HEK293 (cell line): ENCODE data around the gene RAET1E.

Experiments
- AEBP2 ChIP-seq: fragments of 450-650 bp; formaldehyde crosslinking; IDR thresholded peaks from 2 replicates; pipeline ENCODE4 v1.5.1; 2016; ENCODE audit warnings: missing biosample characterization, missing genetic modification characterization, borderline replicate concordance
- BCL11B ChIP-seq: fragments of 450-650 bp; formaldehyde crosslinking; IDR thresholded peaks from 2 replicates; pipeline ENCODE4 v1.5.1; 2016; ENCODE audit warnings: low read depth, missing biosample characterization, missing genetic modification characterization
- FEZF1 ChIP-seq: fragments of 450-650 bp; formaldehyde crosslinking; IDR thresholded peaks from 2 replicates; pipeline ENCODE4 v1.5.1; 2016; ENCODE audit warnings: missing biosample characterization, missing genetic modification characterization
- HIC1 ChIP-seq: fragments of 450-650 bp; formaldehyde crosslinking; IDR thresholded peaks from 2 replicates; pipeline ENCODE4 v1.5.1; 2016; ENCODE audit warnings: missing biosample characterization, missing genetic modification characterization
- KLF16 ChIP-seq: fragments of 450-650 bp; formaldehyde crosslinking; IDR thresholded peaks from 2 replicates; pipeline ENCODE4 v1.5.1; 2017; ENCODE audit warnings: missing biosample characterization, missing genetic modification characterization
- PRDM10 ChIP-seq: fragments of 450-650 bp; formaldehyde crosslinking; IDR thresholded peaks from 2 replicates; pipeline ENCODE4 v1.5.1; 2016; ENCODE audit warnings: missing biosample characterization, missing genetic modification characterization
- PRDM2 ChIP-seq: fragments of 450-650 bp; formaldehyde crosslinking; IDR thresholded peaks from 2 replicates; pipeline ENCODE4 v1.5.1; 2016; ENCODE audit warnings: missing biosample characterization, missing genetic modification characterization, borderline replicate concordance
- ZBTB1 ChIP-seq: fragments of 450-650 bp; formaldehyde crosslinking; IDR thresholded peaks from 2 replicates; pipeline ENCODE4 v1.5.1; 2016; ENCODE audit warnings: missing biosample characterization, missing genetic modification characterization
- ZBTB6 ChIP-seq: fragments of 450-650 bp; formaldehyde crosslinking; IDR thresholded peaks from 2 replicates; pipeline ENCODE4 v1.5.1; 2017; ENCODE audit warnings: missing biosample characterization, missing genetic modification characterization
- ZFHX2 ChIP-seq: fragments of 450-650 bp; formaldehyde crosslinking; conservative IDR thresholded peaks from 2 replicates; pipeline ENCODE4 v1.5.1; 2016; ENCODE audit warnings: missing biosample characterization, missing genetic modification characterization
- ZNF112 ChIP-seq: fragments of 450-650 bp; formaldehyde crosslinking; IDR thresholded peaks from 2 replicates; pipeline ENCODE4 v1.5.0; 2017; ENCODE audit warnings: missing biosample characterization, missing genetic modification characterization
- ZNF114 ChIP-seq: fragments of 450-650 bp; formaldehyde crosslinking; IDR thresholded peaks from 2 replicates; pipeline ENCODE4 v1.5.0; 2017; ENCODE audit warnings: missing biosample characterization, missing genetic modification characterization
- ZNF426 ChIP-seq: fragments of 450-650 bp; formaldehyde crosslinking; IDR thresholded peaks from 2 replicates; pipeline ENCODE4 v1.5.1; 2017; ENCODE audit warnings: missing biosample characterization, missing genetic modification characterization, mild to moderate bottlenecking, inconsistent platforms, moderate library complexity
- ZNF544 ChIP-seq: fragments of 450-650 bp; formaldehyde crosslinking; IDR thresholded peaks from 2 replicates; pipeline ENCODE4 v1.5.0; 2017; ENCODE audit warnings: missing biosample characterization, missing genetic modification characterization
- ZNF580 ChIP-seq: fragments of 450-650 bp; formaldehyde crosslinking; IDR thresholded peaks from 2 replicates; pipeline ENCODE4 v1.5.1; 2016; ENCODE audit warnings: missing biosample characterization, missing genetic modification characterization
- ZNF654 ChIP-seq: fragments of 450-650 bp; formaldehyde crosslinking; IDR thresholded peaks from 2 replicates; pipeline ENCODE4 v1.5.1; 2016; ENCODE audit warnings: low read depth, missing biosample characterization, missing genetic modification characterization
- ZNF664 ChIP-seq: fragments of 450-650 bp; formaldehyde crosslinking; IDR thresholded peaks from 2 replicates; pipeline ENCODE4 v1.5.1; 2016; ENCODE audit warnings: missing biosample characterization, missing genetic modification characterization
- ZNF768 ChIP-seq: fragments of 450-650 bp; formaldehyde crosslinking; IDR thresholded peaks from 2 replicates; pipeline ENCODE4 v1.5.1; 2018; ENCODE audit warnings: missing biosample characterization, mild to moderate bottlenecking, missing genetic modification characterization
- ZNF843 ChIP-seq: fragments of 450-650 bp; formaldehyde crosslinking; IDR thresholded peaks from 2 replicates; pipeline ENCODE4 v1.5.1; 2016; ENCODE audit warnings: missing biosample characterization, missing genetic modification characterization
- ZSCAN4 ChIP-seq: fragments of 450-650 bp; formaldehyde crosslinking; IDR thresholded peaks from 2 replicates; pipeline ENCODE4 v1.5.1; 2017; ENCODE audit warnings: missing biosample characterization, missing genetic modification characterization

Gene RAET1E

GRCh38 chr6:149863698-149864577, 34.0 kb downstream of the RAET1E start, which contains the start of gene LRP11 (continued):
- TF ChIP-seq HIC1 (tag by site-specific recombination) (peak; percentile 89), ZNF768 (tag by site-specific recombination) (no peak), ZFHX2 (tag by site-specific recombination) (0 out of 2 replicates have a peak, but pooled peaks have one; percentile 14), ZSCAN4 (tag by site-specific recombination) (no peak), FEZF1 (tag by site-specific recombination) (no peak), ZNF426 (tag by site-specific recombination) (no peak), ZBTB6 (peak; percentile 33; the same call in 1 of the 2 replicates), ZNF114 (no peak), ZNF664 (tag by site-specific recombination) (no peak), KLF16 (no peak; the same call in 1 of the 2 replicates), PRDM2 (tag by site-specific recombination) (no peak), ZNF544 (tag by site-specific recombination) (no peak), AEBP2 (tag by site-specific recombination) (no peak), BCL11B (tag by site-specific recombination) (no peak), ZNF112 (no peak), ZNF654 (tag by site-specific recombination) (no peak), ZNF843 (tag by site-specific recombination) (0 out of 2 replicates have a peak, but pooled peaks have one; percentile 37), PRDM10 (0 out of 2 replicates have a peak, but pooled peaks have one; percentile 7), ZNF580 (tag by site-specific recombination) (no peak), ZBTB1 (no peak)
